Measurements from ENCODE around the gene BDKRB1.

GRCh38 chr14:96246539-96246847, 9.5 kb upstream of the BDKRB1 start:
- TF ChIP-seq CTCF (IDR thresholded peaks at IDR 0.05) (no peak), IRF1 (CRISPR knock-in tag; IDR thresholded peaks at IDR 0.05) (no peak), ZNF138 (CRISPR knock-in tag; conservative IDR thresholded peaks at IDR 0.05) (no peak)
- TF ChIP-seq, protein P1, sequence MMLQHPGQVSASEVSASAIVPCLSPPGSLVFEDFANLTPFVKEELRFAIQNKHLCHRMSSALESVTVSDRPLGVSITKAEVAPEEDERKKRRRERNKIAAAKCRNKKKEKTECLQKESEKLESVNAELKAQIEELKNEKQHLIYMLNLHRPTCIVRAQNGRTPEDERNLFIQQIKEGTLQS (CRISPR knock-in tag; conservative IDR thresholded peaks at IDR 0.05), result no peak
- TF ChIP-seq, protein P2, sequence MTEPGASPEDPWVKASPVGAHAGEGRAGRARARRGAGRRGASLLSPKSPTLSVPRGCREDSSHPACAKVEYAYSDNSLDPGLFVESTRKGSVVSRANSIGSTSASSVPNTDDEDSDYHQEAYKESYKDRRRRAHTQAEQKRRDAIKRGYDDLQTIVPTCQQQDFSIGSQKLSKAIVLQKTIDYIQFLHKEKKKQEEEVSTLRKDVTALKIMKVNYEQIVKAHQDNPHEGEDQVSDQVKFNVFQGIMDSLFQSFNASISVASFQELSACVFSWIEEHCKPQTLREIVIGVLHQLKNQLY (CRISPR knock-in tag; IDR thresholded peaks at IDR 0.05), result no peak

All from WTC11 (cell line).